Peyer's patch (tissue), 4 donors: ENCODE results near the gene PDZD7. TPM values are rescaled to one million over a fixed set of nuclear protein-coding genes. Genes with fewer than 3 reads are reported as not detected.
A peak's percentile ranks its signal among the peaks of the same experiment; 100 is the strongest.

Experiments
- DNase-seq, 3 donors: peaks; one replicate each; pipeline ENCODE4 v3.0.0-alpha.2; 2017 to 2019
- H3K27ac ChIP-seq, 4 donors: fragments of 200-600 bp; sonication (generic); one replicate each; pipeline ENCODE4 v1.5.1; 2016 to 2019
- H3K27me3 ChIP-seq, 2 donors: fragments of 200-600 bp; sonication (generic); one replicate each; pipeline ENCODE4 v1.5.1; 2019
- H3K36me3 ChIP-seq, 3 donors: fragments of 200-600 bp; sonication (generic); one replicate each; pipeline ENCODE4 v1.5.1; 2016 to 2019
- H3K4me1 ChIP-seq, 4 donors: fragments of 200-600 bp; sonication (generic); one replicate each; pipeline ENCODE4 v1.5.1; 2016 to 2019
- H3K4me3 ChIP-seq, 4 donors: fragments of 200-600 bp; sonication (generic); 1 replicate in 3 of 4; 2 replicates in 1 of 4; pipeline ENCODE4 v1.5.1; 2016 to 2019; ENCODE audit warnings: mild to moderate bottlenecking in 1 of 4
- H3K9me3 ChIP-seq, 4 donors: fragments of 200-600 bp; sonication (generic); one replicate each; pipeline ENCODE4 v1.5.1; 2016 to 2019; ENCODE audit warnings: mild to moderate bottlenecking in 1 of 4
- CTCF ChIP-seq, 6 experiments: fragments of 450-650 bp in 4 of 6; fragments of 200-600 bp in 2 of 6; sonication (generic) in 1 of 6; IDR thresholded peaks; one replicate each; pipeline ENCODE4 v1.5.1; 2017 to 2019; ENCODE audit warnings: antibody characterized with exemption in 6 of 6, mild to moderate bottlenecking in 3 of 6, moderate library complexity in 1 of 6
- POLR2A ChIP-seq, 2 donors: fragments of 450-650 bp; IDR thresholded peaks; one replicate each; pipeline ENCODE4 v1.5.1; 2017; ENCODE audit warnings: antibody characterized with exemption in 2 of 2, mild to moderate bottlenecking in 2 of 2, moderate library complexity in 2 of 2
- total RNA-seq, 4 donors: library from RNA; depleted of rRNA; stranded (reverse); fragments of >200 nt; gene quantifications; one replicate each; pipeline ENCODE4 v1.1.0, GENCODE V29; 2016

PDZD7 gene
- total RNA-seq, 4 donors from 2014 or later, result 0.83 to 58.7 (median 51.3) TPM

- H3K36me3 ChIP-seq, result no peaks in the 10 kb centered on the region
- DNase-seq, result no peak
- H3K27me3 ChIP-seq, result no peaks in the 10 kb centered on the region
- no peak overlapping the region for H3K27ac ChIP-seq
- no peak for TF ChIP-seq CTCF (IDR thresholded peaks at IDR 0.05)
- TF ChIP-seq POLR2A (IDR thresholded peaks at IDR 0.05), result no peak
- no peaks in the 10 kb centered on the region for H3K9me3 ChIP-seq
- peaks cover 0 to 8% (median 3%) of the 10 kb centered on the region in 4 donors for H3K4me1 ChIP-seq
- H3K4me3 ChIP-seq, result no peak overlapping the region
These were observed 42.0 kb upstream of the PDZD7 start for GRCh38 chr10:101072923-101073322.

GRCh38 chr10:101071885-101072433 lies 41.0 kb upstream of the PDZD7 start:
- Histone ChIP-seq H3K4me1 (peaks cover 0 to 16% (median 9%) of the 10 kb centered on the region in 4 donors), H3K9me3 (no peaks in the 10 kb centered on the region), H3K36me3 (no peaks in the 10 kb centered on the region), H3K27ac (no peak overlapping the region), H3K27me3 (no peaks in the 10 kb centered on the region), H3K4me3 (no peak overlapping the region)
- no peak for DNase-seq
- TF ChIP-seq CTCF (IDR thresholded peaks at IDR 0.05) (no peak), POLR2A (IDR thresholded peaks at IDR 0.05) (no peak)

GRCh38 chr10:101071267-101071884 lies 40.4 kb upstream of the PDZD7 start:
- no peak overlapping the region for H3K27ac ChIP-seq
- H3K36me3 ChIP-seq, result no peaks in the 10 kb centered on the region
- no peaks in the 10 kb centered on the region for H3K9me3 ChIP-seq
- H3K27me3 ChIP-seq, result no peaks in the 10 kb centered on the region
- TF ChIP-seq POLR2A (IDR thresholded peaks at IDR 0.05) (no peak), CTCF (IDR thresholded peaks at IDR 0.05) (no peak)
- peak in 2 of 3 donors; percentile 66 to 72 for DNase-seq
- H3K4me3 ChIP-seq, result no peak overlapping the region
- H3K4me1 ChIP-seq, result peaks cover 0 to 22% (median 13%) of the 10 kb centered on the region in 4 donors

- no peaks in the 10 kb centered on the region for H3K9me3 ChIP-seq
- H3K4me1 ChIP-seq, result peaks cover 0 to 31% (median 19%) of the 10 kb centered on the region in 4 donors
- H3K36me3 ChIP-seq, result no peaks in the 10 kb centered on the region
- no peak for DNase-seq
- no peaks in the 10 kb centered on the region for H3K27me3 ChIP-seq
- H3K27ac ChIP-seq, result no peak overlapping the region
- no peak overlapping the region for H3K4me3 ChIP-seq
- no peak for TF ChIP-seq CTCF (IDR thresholded peaks at IDR 0.05)
These were observed 39.2 kb upstream of the PDZD7 start for GRCh38 chr10:101070098-101070497.

- no peak for TF ChIP-seq CTCF (IDR thresholded peaks at IDR 0.05)
- TF ChIP-seq POLR2A (IDR thresholded peaks at IDR 0.05), result no peak
- H3K4me3 ChIP-seq, result no peak overlapping the region
- no peaks in the 10 kb centered on the region for H3K27me3 ChIP-seq
- no peak overlapping the region for H3K27ac ChIP-seq
- H3K4me1 ChIP-seq, result peaks cover 0 to 38% (median 19%) of the 10 kb centered on the region in 4 donors
- H3K36me3 ChIP-seq, result no peaks in the 10 kb centered on the region
- H3K9me3 ChIP-seq, result no peaks in the 10 kb centered on the region
- no peak for DNase-seq
These were observed 38.5 kb upstream of the PDZD7 start for GRCh38 chr10:101069441-101069840.
